GM10248 (cell line): ENCODE results near the gene FLOT2.

ENCODE experiments used
- CTCF ChIA-PET: fragments of 300-600 bp; sonication (Branson Sonifier 250); formaldehyde crosslinking; extraction: SDS; loops from one replicate; lab custom pipeline; 2021; ENCODE audit warnings: antibody characterized with exemption; lab: Yijun Ruan, JAX
- POLR2A ChIA-PET: fragments of 350-650 bp; sonication (Branson Sonifier 250); formaldehyde crosslinking; extraction: SDS; loops from one replicate; lab custom pipeline; 2020; ENCODE audit warnings: antibody characterized with exemption; lab: Yijun Ruan, JAX
- DNase-seq: peaks from one replicate; pipeline ENCODE4 v3.0.0; 2012; ENCODE audit errors: extremely low spot score
- CTCF ChIP-seq: IDR thresholded peaks from 2 replicates; pipeline ENCODE4 v1.5.1; 2012; ENCODE audit warnings: mild to moderate bottlenecking, low read depth; ENCODE audit errors: extremely low read depth, missing control alignments, control extremely low read depth

Gene FLOT2

GRCh38 chr17:28892024-28892423 is 5.5 kb downstream of the FLOT2 start:
- POLR2A ChIA-PET = interaction anchor here (0.6 kb wide), 1 partner anchor 509 kb away, joined by 4 read pairs; no protein-coding TSS in a partner anchor

DNA sequence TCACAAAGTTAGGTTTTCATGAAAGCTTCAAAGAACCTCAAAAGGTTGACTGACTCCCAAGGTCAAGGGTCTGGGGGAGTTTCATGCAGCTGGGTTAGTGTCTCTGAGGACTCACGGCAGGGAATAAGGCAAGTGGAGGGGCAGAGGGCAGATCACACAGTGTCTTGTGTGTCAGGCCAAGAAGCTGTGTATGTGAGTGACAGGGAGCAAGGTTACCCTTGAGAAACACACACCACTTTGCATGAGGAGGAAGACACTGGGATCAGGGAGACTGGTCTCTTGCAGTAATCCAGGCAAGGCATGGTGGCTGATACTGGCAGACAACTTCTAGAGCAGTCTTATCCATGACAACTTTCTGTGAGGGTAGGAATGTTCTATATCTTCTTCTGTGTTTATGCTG is 6.3 kb downstream of the FLOT2 start:
- POLR2A ChIA-PET = no interaction called here
- no peak for DNase-seq
- no peak for TF ChIP-seq CTCF
- CTCF ChIA-PET = interaction anchor here (1.7 to 2.9 kb wide), 6 partner anchors 9 to 163 kb away, joined by 6 to 11 read pairs (median 9); partner anchors contain the start of genes DHRS13 and NEK8

More at GRCh38 chr17:28892024-28892423, 5.5 kb downstream of the FLOT2 start:
- TF ChIP-seq CTCF = no peak
- peak; percentile 51 for DNase-seq
- CTCF ChIA-PET = interaction anchor here (1.7 to 2.9 kb wide), 7 partner anchors 10 to 164 kb away, joined by 6 to 11 read pairs (median 9); partner anchors contain the start of genes DHRS13, FAM222B and NEK8

DNA sequence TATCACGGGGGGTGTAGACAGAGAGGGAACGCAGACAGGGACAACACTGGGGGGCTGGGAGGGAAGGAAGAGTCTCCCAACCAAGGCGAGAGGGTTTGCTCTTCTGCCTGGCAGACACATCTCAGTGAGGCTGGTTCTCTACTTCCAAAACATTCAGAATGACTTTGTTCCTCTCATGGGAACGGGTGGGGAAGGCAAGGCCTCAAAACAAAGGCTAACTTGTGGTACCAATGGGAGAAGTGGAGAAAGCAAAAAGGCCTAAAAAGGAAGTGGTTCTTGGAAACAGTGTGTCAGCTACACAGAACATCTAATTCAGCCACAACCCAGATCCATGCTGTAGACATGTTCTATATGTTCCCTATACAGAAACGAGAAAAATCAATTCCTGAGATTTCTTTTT is 7.5 kb downstream of the FLOT2 start:
- ChIA-PET POLR2A (no interaction called here), CTCF (interaction anchor here (1.0 to 2.9 kb wide), 4 partner anchors 8 to 126 kb away, joined by 3 to 11 read pairs (median 8); partner anchors contain the start of gene DHRS13)
- no peak for DNase-seq
- TF ChIP-seq CTCF = no peak

DNA sequence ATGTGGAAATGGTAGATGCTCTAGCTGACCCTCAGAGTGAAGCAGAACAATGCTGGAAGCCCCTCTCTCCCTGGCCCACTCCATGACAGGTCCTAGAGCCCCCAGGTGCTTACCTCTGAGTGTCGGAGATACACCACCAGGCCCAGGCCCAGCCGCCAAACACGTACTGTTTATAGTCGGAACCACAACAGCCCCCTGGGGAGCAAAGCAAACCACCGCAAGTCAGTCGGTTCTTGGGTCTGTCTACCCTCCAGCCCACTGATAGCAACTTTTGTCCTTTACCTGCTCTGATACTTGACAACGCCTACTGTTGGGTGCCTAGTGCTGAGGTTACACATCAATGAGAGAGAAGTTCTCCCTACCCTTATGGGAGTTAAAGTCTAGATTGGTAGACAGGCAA is 8.7 kb downstream of the FLOT2 start:
- ChIA-PET POLR2A (no interaction called here), CTCF (interaction anchor here (1.6 kb wide), 1 partner anchor 10 kb away, joined by 6 read pairs; no protein-coding TSS in a partner anchor)
- no peak for DNase-seq
- no peak for TF ChIP-seq CTCF

DNA sequence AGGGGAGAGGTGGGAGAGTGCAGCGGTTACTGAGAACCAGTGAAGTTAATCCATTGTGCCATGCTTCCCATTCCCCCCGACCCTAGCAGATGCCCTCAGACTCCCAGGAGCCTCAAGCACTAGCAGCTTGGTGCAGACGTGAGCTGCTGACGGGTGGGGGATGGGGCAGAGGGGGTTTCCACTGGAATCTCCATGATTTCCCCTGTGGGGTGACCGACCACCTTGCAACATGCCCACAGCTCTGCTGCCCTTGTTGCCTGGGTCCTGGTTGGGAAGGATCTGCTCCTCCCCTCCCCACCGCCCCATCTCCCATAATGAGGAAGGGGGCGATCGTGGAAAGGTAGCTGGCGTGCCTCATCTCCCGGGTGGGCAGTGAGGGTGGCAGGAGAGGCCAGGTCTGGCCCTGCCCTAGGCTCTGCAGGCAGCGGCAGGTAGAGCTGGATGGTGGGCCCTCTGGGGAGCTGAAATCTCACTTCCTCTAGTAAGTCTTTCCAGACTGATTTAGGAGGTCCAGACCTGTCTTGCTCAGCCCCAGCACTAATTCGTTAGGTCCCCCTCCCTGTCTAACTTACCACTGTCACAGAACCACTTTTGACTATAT is 9.6 kb downstream of the FLOT2 start:
- TF ChIP-seq CTCF = no peak
- POLR2A ChIA-PET = no interaction called here
- DNase-seq = no peak
- CTCF ChIA-PET = interaction anchor here (0.7 to 1.6 kb wide), 6 partner anchors 9 to 229 kb away, joined by 3 to 6 read pairs (median 4); partner anchors contain the start of gene FLOT2

DNA sequence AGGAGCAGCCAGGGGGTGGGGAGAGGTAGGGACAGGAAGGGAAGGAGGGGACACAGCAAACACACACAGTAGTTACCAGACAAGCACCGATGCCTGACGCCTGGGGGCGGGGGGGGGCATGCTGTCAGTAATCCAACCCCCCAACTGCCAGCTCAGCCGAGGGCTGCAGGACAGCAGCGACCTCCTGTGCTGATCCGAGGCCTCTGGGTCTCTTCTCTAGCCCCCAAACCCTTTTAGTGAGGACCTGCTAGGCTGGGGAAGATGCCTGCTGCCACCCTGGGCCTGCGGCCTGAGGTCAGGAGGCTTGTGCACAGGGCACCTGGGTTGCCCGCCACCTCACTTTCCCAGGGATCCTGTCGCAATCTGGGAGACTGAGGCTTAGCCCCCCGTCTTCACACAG is 11.6 kb downstream of the FLOT2 start:
- POLR2A ChIA-PET = no interaction called here
- CTCF ChIA-PET = interaction anchor here (1.2 to 2.0 kb wide), 3 partner anchors 17 to 123 kb away, joined by 3 to 9 read pairs (median 7); partner anchors contain the start of gene DHRS13
- DNase-seq = no peak
- no peak for TF ChIP-seq CTCF
